ENCODE measurements around the gene POLR1H.

DNA sequence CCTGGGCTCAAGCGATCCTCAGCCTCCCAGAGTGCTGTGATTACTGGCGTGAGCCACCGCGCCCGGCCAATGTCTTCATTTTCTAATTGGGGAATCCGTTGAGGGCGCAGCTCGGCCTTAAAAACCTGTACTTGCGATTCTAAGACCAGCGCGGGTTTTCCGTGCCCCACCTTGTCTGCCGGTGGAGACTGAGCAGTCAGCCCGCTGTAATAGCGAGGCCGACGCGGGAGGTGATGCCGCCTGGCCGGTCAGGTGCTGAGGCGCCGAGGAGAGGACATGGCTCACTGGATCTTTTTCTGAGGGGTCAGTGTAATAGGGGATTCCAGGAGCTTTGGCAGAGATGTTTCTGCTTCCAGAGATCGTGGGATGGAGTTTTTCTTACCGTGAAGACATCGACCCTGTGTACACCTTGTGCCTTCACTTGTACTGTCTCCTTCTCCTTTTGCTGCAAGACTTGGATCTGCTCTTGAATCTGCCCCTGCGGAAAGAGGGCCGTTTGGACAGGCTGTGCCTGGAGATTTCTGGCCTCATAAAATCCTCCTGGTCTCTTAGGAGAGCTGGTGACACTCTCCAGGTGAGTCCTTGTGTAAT is 50.3 kb downstream of the POLR1H start:
- TF ChIP-seq CTCF (IDR thresholded peaks at IDR 0.05) (no peak), POLR2A (IDR thresholded peaks at IDR 0.05) (no peak)

Data from vagina (tissue), 2 donors.